Measurements from ENCODE around the gene KRT79.

DNA sequence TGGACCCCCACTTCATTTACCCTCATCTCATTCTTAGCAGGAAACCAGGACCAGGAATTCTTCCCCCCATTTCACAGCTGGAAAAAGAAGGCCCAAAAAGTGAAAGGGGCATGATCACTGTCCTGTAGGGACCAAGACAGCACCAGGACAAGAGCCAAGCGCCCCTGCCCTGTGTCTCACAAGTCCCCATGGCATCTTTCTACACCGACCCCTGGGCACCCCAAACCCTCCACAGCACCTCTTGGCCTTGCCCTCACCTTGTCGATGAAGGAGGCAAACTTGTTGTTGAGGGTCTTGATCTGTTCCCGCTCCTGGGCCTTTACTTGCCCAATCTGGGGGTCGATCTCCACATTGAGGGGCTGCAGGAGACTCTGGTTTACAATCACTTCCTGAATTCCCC lies 57.7 kb downstream of the KRT79 start:
- TF ChIP-seq, protein P1, sequence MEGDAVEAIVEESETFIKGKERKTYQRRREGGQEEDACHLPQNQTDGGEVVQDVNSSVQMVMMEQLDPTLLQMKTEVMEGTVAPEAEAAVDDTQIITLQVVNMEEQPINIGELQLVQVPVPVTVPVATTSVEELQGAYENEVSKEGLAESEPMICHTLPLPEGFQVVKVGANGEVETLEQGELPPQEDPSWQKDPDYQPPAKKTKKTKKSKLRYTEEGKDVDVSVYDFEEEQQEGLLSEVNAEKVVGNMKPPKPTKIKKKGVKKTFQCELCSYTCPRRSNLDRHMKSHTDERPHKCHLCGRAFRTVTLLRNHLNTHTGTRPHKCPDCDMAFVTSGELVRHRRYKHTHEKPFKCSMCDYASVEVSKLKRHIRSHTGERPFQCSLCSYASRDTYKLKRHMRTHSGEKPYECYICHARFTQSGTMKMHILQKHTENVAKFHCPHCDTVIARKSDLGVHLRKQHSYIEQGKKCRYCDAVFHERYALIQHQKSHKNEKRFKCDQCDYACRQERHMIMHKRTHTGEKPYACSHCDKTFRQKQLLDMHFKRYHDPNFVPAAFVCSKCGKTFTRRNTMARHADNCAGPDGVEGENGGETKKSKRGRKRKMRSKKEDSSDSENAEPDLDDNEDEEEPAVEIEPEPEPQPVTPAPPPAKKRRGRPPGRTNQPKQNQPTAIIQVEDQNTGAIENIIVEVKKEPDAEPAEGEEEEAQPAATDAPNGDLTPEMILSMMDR (IDR thresholded peaks at IDR 0.05), result no peak
- no peak for TF ChIP-seq POLR2A (IDR thresholded peaks at IDR 0.05)
